GM21515 (cell line): ENCODE results near the gene DUSP22.

Source experiments
- ATAC-seq: cut with Tn5 transposase; IDR thresholded peaks from one replicate; pipeline ENCODE4 v1.9.1; 2021; ENCODE audit not compliant: unreplicated experiment

DUSP22 gene

GRCh38 chr6:336159-337114 is 44.1 kb downstream of the DUSP22 start:
- ATAC-seq = peak; percentile 38

GRCh38 chr6:337805-338368 is 45.6 kb downstream of the DUSP22 start:
- ATAC-seq = no peak

- ATAC-seq = no peak
Observed at GRCh38 chr6:338815-339262, 46.6 kb downstream of the DUSP22 start.

GRCh38 chr6:339480-339879 is 47.2 kb downstream of the DUSP22 start:
- no peak for ATAC-seq

GRCh38 chr6:340186-340955 is 48.1 kb downstream of the DUSP22 start:
- ATAC-seq = no peak

- peak; percentile 41 for ATAC-seq
Observed at GRCh38 chr6:340991-341827, 48.9 kb downstream of the DUSP22 start.

- ATAC-seq = peak; percentile 54
Observed at GRCh38 chr6:341914-342831, 49.9 kb downstream of the DUSP22 start.

- ATAC-seq = no peak
Observed at GRCh38 chr6:342832-343179, 50.5 kb downstream of the DUSP22 start.

GRCh38 chr6:343226-343935 is 51.1 kb downstream of the DUSP22 start:
- ATAC-seq = no peak

- ATAC-seq = no peak
Observed at GRCh38 chr6:343960-344815, 51.9 kb downstream of the DUSP22 start.

GRCh38 chr6:344816-345340 is 52.6 kb downstream of the DUSP22 start:
- ATAC-seq = no peak

- ATAC-seq = no peak
Observed at GRCh38 chr6:345747-346385, 53.6 kb downstream of the DUSP22 start.

GRCh38 chr6:346386-347030 is 54.2 kb downstream of the DUSP22 start:
- no peak for ATAC-seq

GRCh38 chr6:347232-347631 is 54.9 kb downstream of the DUSP22 start:
- peak; percentile 80 for ATAC-seq

- no peak for ATAC-seq
Observed at GRCh38 chr6:347951-348859, 55.9 kb downstream of the DUSP22 start.

- no peak for ATAC-seq
Observed at GRCh38 chr6:348860-349396, 56.6 kb downstream of the DUSP22 start.
